HepG2 (cell line): ENCODE results near the gene ENAH. TPM values are rescaled to one million over a fixed set of nuclear protein-coding genes. Genes with fewer than 3 reads are reported as not detected.

ENCODE experiments used
- CBX5 ChIP-seq: sonication (generic); formaldehyde crosslinking; IDR thresholded peaks from 2 replicates; pipeline ENCODE4 v1.4.0; 2020; ENCODE audit warnings: missing genetic modification reagents, borderline replicate concordance
- CREBL2 ChIP-seq: sonication (generic); formaldehyde crosslinking; IDR thresholded peaks from 2 replicates; pipeline ENCODE4 v1.8.1; 2023; ENCODE audit warnings: missing genetic modification reagents, mild to moderate bottlenecking, borderline replicate concordance
- E2F2 ChIP-seq: sonication (generic); formaldehyde crosslinking; IDR thresholded peaks from 2 replicates; pipeline ENCODE4 v1.4.0; 2020; ENCODE audit warnings: missing genetic modification reagents, borderline replicate concordance
- FOXP4 ChIP-seq: sonication (generic); formaldehyde crosslinking; IDR thresholded peaks from 2 replicates; pipeline ENCODE4 v1.4.0; 2020; ENCODE audit warnings: missing genetic modification reagents
- FUBP1 ChIP-seq: sonication (generic); formaldehyde crosslinking; IDR thresholded peaks from 2 replicates; pipeline ENCODE4 v1.5.1; 2020; ENCODE audit warnings: missing genetic modification reagents, mild to moderate bottlenecking, borderline replicate concordance
- IRF9 ChIP-seq: sonication (generic); formaldehyde crosslinking; IDR thresholded peaks from 2 replicates; pipeline ENCODE4 v1.8.0; 2022; ENCODE audit warnings: missing genetic modification reagents, mild to moderate bottlenecking, borderline replicate concordance
- JUND ChIP-seq: sonication (generic); formaldehyde crosslinking; IDR thresholded peaks from 2 replicates; pipeline ENCODE4 v1.8.0; 2022; ENCODE audit warnings: mild to moderate bottlenecking, missing genetic modification reagents
- NFE2L2 ChIP-seq: fragments of 150-350 bp; IDR thresholded peaks from 2 replicates; pipeline ENCODE4 v1.6.1; 2014; ENCODE audit warnings: low read length
- NR0B2 ChIP-seq: sonication (generic); formaldehyde crosslinking; IDR thresholded peaks from 2 replicates; pipeline ENCODE4 v1.4.0; 2020; ENCODE audit warnings: mild to moderate bottlenecking, missing genetic modification reagents
- PHB2 ChIP-seq: fragments of 450-650 bp; IDR thresholded peaks from 2 replicates; pipeline ENCODE4 v1.6.1; 2018; ENCODE audit not compliant: partially characterized antibody
- ZEB1 ChIP-seq: IDR thresholded peaks from 2 replicates; pipeline ENCODE4 v1.6.1; 2012; ENCODE audit warnings: mild to moderate bottlenecking, low read depth, inconsistent platforms; ENCODE audit not compliant: insufficient replicate concordance
- ZNF274 ChIP-seq: sonication (generic); formaldehyde crosslinking; IDR thresholded peaks from 2 replicates; pipeline ENCODE4 v1.5.1; 2020; ENCODE audit warnings: mild to moderate bottlenecking, missing genetic modification reagents
- ZNF281 ChIP-seq: sonication (generic); formaldehyde crosslinking; IDR thresholded peaks from 2 replicates; pipeline ENCODE4 v1.4.0; 2020; ENCODE audit warnings: missing genetic modification reagents, borderline replicate concordance
- ZNF781 ChIP-seq: sonication (generic); formaldehyde crosslinking; IDR thresholded peaks from 2 replicates; pipeline ENCODE4 v1.5.1; 2020; ENCODE audit warnings: borderline replicate concordance, mild to moderate bottlenecking, missing genetic modification reagents; ENCODE audit errors: not compliant biosample characterization
- polyA plus RNA-seq, 8 experiments: library from polyadenylated mRNA; depleted of rRNA in 3 of 8; stranded (reverse) in 7 of 8; unstranded in 1 of 8; fragments of >200 nt; fragmentation: Illumina TruSeq in 4 of 8; extraction: Trizol in 4 of 8; gene quantifications; 2 replicates each; pipeline versions ENCODE4 v1.2.1 to v1.2.3, GENCODE V29; 2011 to 2016; ENCODE audit warnings: low read depth in 4 of 8, missing spikeins in 1 of 8, mixed read lengths in 1 of 8; ENCODE audit not compliant: insufficient read depth in 1 of 8
- total RNA-seq, 5 experiments: library from RNA; depleted of rRNA; stranded (reverse); fragments of >200 nt; fragmentation: Illumina TruSeq; extraction: Trizol; gene quantifications; 2 replicates each; pipeline ENCODE4 v1.2.3, GENCODE V29; 2016; ENCODE audit warnings: low read depth in 1 of 5

The ENAH gene
- total and polyA plus RNA-seq, 2 of the 13 experiments (the other 11 are each of a cell fraction or from before 2014, with no cell fraction given), result 22.1 to 58.3 TPM

GRCh38 chr1:225441314-225442122 is 211.4 kb downstream of the ENAH start (continued):
- no peak for TF ChIP-seq ZNF781 (CRISPR knock-in tag)
- TF ChIP-seq PHB2, result no peak
- no peak for TF ChIP-seq FOXP4 (CRISPR knock-in tag)
- TF ChIP-seq JUND (CRISPR knock-in tag), result no peak
- TF ChIP-seq IRF9 (CRISPR knock-in tag), result no peak
- no peak for TF ChIP-seq ZEB1
- TF ChIP-seq NR0B2 (CRISPR knock-in tag), result no peak
- no peak for TF ChIP-seq FUBP1 (CRISPR knock-in tag)
- no peak for TF ChIP-seq CBX5 (CRISPR knock-in tag)
- no peak for TF ChIP-seq CREBL2 (CRISPR knock-in tag)
- TF ChIP-seq E2F2 (CRISPR knock-in tag), result no peak
- TF ChIP-seq ZNF274 (CRISPR knock-in tag), result no peak
- no peak for TF ChIP-seq NFE2L2
- TF ChIP-seq ZNF281 (CRISPR knock-in tag), result no peak
